Stomach (tissue), 9 donors: ENCODE results near the gene ASTN1. TPM values are rescaled to one million over a fixed set of nuclear protein-coding genes. Genes with fewer than 3 reads are reported as not detected.
A peak's percentile ranks its signal among the peaks of the same experiment; 100 is the strongest.

ENCODE experiments used
- DNase-seq, 2 donors: peaks; one replicate each; pipeline versions ENCODE4 v3.0.0 to v3.0.0-alpha.2; 2013 to 2019
- H3K27ac ChIP-seq, 5 donors: fragments of 200-600 bp in 4 of 5; sonication (generic) in 4 of 5; one replicate each; pipeline ENCODE4 v1.5.1; 2013 to 2019; ENCODE audit warnings: mild to moderate bottlenecking in 1 of 5, moderate library complexity in 1 of 5
- H3K27me3 ChIP-seq, 3 donors: fragments of 200-600 bp; sonication (generic); one replicate each; pipeline ENCODE4 v1.5.1; 2017 to 2019; ENCODE audit warnings: mixed run types in 1 of 3
- H3K36me3 ChIP-seq, 4 donors: fragments of 200-600 bp; sonication (generic); 1 replicate in 3 of 4; 2 replicates in 1 of 4; pipeline ENCODE4 v1.5.1; 2016 to 2019
- H3K4me1 ChIP-seq, 4 donors: fragments of 200-600 bp; sonication (generic); one replicate each; pipeline ENCODE4 v1.5.1; 2016 to 2019
- H3K4me3 ChIP-seq, 4 donors: fragments of 200-600 bp; sonication (generic) in 3 of 4; one replicate each; pipeline ENCODE4 v1.5.1; 2016 to 2019; ENCODE audit warnings: mild to moderate bottlenecking in 1 of 4
- H3K9me3 ChIP-seq, 4 donors: fragments of 200-600 bp; sonication (generic); one replicate each; pipeline ENCODE4 v1.5.1; 2016 to 2019
- EP300 ChIP-seq: sonication (generic); formaldehyde crosslinking; IDR thresholded peaks from one replicate; pipeline ENCODE4 v1.6.1; 2017; ENCODE audit warnings: antibody characterized with exemption
- POLR2A ChIP-seq, 4 donors: fragments of 450-650 bp; IDR thresholded peaks; one replicate each; pipeline ENCODE4 v1.6.1; 2016; ENCODE audit warnings: antibody characterized with exemption in 4 of 4, control low read depth in 2 of 4, mild to moderate bottlenecking in 1 of 4, moderate library complexity in 1 of 4
- POLR2AphosphoS5 ChIP-seq, 3 donors: sonication (generic); formaldehyde crosslinking; IDR thresholded peaks; one replicate each; pipeline ENCODE4 v1.6.1; 2016; ENCODE audit warnings: antibody characterized with exemption in 3 of 3
- WGBS, 5 donors: extraction: QIAGEN DNeasy Blood & Tissue Kit in 3 of 5; methylation state at CpG; one replicate each; pipeline versions ENCODE4 v1.1.5 to v1.1.7; 2013 to 2018; 5-methylcytosine and 5-hydroxymethylcytosine counted together
- intact Hi-C: fragments of 100-400 bp; cut with DNase I; formaldehyde crosslinking; loops from one replicate; pipeline ENCODE4 v1.15.1; 2023; ENCODE audit warnings: low total_unique reads
- polyA plus RNA-seq, 3 donors: library from polyadenylated mRNA; stranded (reverse); fragments of 200-250 nt; gene quantifications; one replicate each; pipeline ENCODE4 v1.2.3, GENCODE V29; 2013
- total RNA-seq, 5 donors: library from RNA; depleted of rRNA; stranded (reverse); fragments of >200 nt; gene quantifications; one replicate each; pipeline versions ENCODE4 v1.1.0 to v1.2.3, GENCODE V29; 2014 to 2016
- TF ChIP-seq, protein P1 (sequence below), 7 experiments: fragments of 450-650 bp in 4 of 7; fragments of 200-600 bp in 3 of 7; sonication (generic) in 3 of 7; IDR thresholded peaks; one replicate each; pipeline ENCODE4 v1.5.1; 2016 to 2019; ENCODE audit warnings: antibody characterized with exemption in 7 of 7, control low read depth in 2 of 7, mild to moderate bottlenecking in 1 of 7
- donor health status: healthy with polysubstance abuse.
- donor health status: Bipolar disorder and iron deficiency.
- donor health status: healthy.

The ASTN1 gene
- total and polyA plus RNA-seq, 8 donors = 0.13 to 2.4 (median 0.51) TPM; not detected in 4

DNA sequence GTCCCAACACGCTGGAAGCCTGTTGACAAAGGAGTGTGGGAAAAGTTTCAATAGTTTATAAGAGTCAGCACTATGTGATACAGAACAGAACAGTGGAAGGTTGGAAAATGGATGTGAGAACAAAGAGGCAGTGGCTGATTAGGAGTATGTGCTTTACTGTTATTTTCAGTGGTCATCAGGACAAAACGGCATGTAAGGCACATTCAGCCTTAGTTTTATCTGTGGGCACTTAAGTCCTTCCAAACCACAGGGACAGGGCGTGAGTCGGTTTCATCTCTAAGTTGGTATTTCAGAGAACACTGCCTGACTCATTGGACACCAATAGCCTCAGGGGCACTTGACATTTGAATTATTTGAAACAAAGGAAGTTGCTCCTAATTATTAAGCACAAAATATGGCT, 306.9 kb downstream of the ASTN1 start:
- no peak overlapping the region for H3K4me3 ChIP-seq
- no peaks in the 10 kb centered on the region for H3K4me1 ChIP-seq
- no peaks in the 10 kb centered on the region for H3K27me3 ChIP-seq
- intact Hi-C loops = no loop called here
- no peaks in the 10 kb centered on the region for H3K9me3 ChIP-seq
- DNase-seq = no peak
- 66 to 86% (median 69%) methylated on average over 4 of the region's 4 CpGs for WGBS, 5 donors
- H3K27ac ChIP-seq = no peak overlapping the region
- no peaks in the 10 kb centered on the region for H3K36me3 ChIP-seq
- TF ChIP-seq, protein P1, sequence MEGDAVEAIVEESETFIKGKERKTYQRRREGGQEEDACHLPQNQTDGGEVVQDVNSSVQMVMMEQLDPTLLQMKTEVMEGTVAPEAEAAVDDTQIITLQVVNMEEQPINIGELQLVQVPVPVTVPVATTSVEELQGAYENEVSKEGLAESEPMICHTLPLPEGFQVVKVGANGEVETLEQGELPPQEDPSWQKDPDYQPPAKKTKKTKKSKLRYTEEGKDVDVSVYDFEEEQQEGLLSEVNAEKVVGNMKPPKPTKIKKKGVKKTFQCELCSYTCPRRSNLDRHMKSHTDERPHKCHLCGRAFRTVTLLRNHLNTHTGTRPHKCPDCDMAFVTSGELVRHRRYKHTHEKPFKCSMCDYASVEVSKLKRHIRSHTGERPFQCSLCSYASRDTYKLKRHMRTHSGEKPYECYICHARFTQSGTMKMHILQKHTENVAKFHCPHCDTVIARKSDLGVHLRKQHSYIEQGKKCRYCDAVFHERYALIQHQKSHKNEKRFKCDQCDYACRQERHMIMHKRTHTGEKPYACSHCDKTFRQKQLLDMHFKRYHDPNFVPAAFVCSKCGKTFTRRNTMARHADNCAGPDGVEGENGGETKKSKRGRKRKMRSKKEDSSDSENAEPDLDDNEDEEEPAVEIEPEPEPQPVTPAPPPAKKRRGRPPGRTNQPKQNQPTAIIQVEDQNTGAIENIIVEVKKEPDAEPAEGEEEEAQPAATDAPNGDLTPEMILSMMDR (IDR thresholded peaks at IDR 0.05) = no peak
- TF ChIP-seq POLR2AphosphoS5 (IDR thresholded peaks at IDR 0.05) = no peak
- TF ChIP-seq EP300 = no peak
- TF ChIP-seq POLR2A (IDR thresholded peaks at IDR 0.05) = no peak

DNA sequence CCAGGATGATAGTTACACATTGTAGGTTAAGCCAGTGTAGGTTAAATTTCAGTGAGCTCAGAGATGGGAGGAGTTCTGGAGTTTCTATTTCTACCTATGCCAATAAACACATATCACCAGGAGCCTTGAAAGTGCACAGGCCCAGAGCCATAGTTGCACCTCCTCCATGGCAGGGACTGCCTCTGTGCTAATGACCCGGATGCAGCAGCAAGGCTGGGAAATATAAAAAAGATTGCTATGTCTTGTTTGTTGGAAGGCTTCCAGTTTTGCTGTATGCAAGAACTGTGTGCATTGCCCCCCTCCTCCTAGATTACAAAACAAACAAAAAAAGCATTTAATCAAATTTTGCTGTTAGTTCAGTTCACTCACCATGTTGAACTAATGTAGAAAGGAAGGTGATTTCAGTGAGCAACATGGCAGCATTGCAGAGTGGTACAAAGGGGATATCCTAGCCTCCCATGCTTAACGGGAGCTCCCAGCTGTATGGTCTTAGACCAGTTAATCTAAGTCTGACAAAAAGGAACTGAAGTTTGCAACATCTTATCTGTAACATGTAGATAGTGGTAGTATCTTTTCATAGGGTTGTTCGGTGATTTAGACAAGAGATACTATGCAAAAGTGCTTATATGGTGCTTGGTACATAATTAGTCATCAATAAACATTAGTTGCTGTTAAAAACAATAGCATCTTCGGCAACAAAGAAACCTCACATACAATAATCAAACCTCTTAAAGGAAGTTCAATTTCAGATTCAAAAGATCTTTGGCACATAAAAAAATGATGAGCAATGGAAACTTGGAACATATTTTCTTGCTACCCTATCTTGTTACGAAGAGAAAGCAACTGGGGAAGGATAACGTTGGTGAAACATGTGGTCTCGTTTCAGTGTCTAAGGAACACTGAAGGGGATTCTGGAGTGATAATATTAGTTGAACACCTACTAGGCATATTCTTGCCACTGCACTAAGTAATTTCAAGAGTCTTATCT, 309.5 kb downstream of the ASTN1 start:
- TF ChIP-seq EP300 (no peak), POLR2A (IDR thresholded peaks at IDR 0.05) (no peak), POLR2AphosphoS5 (IDR thresholded peaks at IDR 0.05) (no peak)
- TF ChIP-seq, protein P1 (IDR thresholded peaks at IDR 0.05) = no peak
- intact Hi-C loops = no loop called here
- no peaks in the 10 kb centered on the region for H3K4me1 ChIP-seq
- H3K27me3 ChIP-seq = no peaks in the 10 kb centered on the region
- WGBS, 5 donors = 61 to 72% (median 64%) methylated on average over 7 of the region's 7 CpGs
- H3K36me3 ChIP-seq = no peaks in the 10 kb centered on the region
- no peak overlapping the region for H3K27ac ChIP-seq
- no peaks in the 10 kb centered on the region for H3K9me3 ChIP-seq
- DNase-seq = peak in 1 of 2 donors; percentile 62
- no peak overlapping the region for H3K4me3 ChIP-seq

DNA sequence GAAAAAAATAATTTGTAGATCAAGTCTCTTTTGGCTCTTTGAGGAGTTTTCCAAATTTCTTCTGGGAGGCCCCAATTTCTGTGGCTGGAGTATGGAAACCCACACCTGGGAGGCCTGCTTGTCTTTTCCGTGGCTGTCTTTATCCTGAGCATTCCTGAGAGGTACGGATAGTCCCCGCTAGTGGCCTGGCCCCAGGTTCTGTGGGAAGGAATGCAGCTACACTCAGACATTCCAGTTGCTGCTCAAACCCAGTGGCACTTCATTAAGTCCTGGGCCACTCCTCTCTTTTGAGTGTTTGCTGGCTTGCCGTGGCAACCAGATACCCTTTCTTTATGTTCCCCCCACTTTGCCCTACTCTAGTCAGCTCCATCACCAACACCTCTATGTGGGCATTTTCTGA, 310.4 kb downstream of the ASTN1 start:
- 88 to 96% (median 89%) methylated on average over 4 of the region's 4 CpGs for WGBS, 5 donors
- H3K36me3 ChIP-seq = no peaks in the 10 kb centered on the region
- TF ChIP-seq POLR2A (IDR thresholded peaks at IDR 0.05) = no peak
- no peak for TF ChIP-seq EP300
- no peak for TF ChIP-seq POLR2AphosphoS5 (IDR thresholded peaks at IDR 0.05)
- TF ChIP-seq, protein P1 (IDR thresholded peaks at IDR 0.05) = no peak
- H3K9me3 ChIP-seq = no peaks in the 10 kb centered on the region
- H3K4me1 ChIP-seq = no peaks in the 10 kb centered on the region
- no peaks in the 10 kb centered on the region for H3K27me3 ChIP-seq
- intact Hi-C loops = no loop called here
- no peak overlapping the region for H3K4me3 ChIP-seq
- DNase-seq = no peak
- H3K27ac ChIP-seq = no peak overlapping the region

DNA sequence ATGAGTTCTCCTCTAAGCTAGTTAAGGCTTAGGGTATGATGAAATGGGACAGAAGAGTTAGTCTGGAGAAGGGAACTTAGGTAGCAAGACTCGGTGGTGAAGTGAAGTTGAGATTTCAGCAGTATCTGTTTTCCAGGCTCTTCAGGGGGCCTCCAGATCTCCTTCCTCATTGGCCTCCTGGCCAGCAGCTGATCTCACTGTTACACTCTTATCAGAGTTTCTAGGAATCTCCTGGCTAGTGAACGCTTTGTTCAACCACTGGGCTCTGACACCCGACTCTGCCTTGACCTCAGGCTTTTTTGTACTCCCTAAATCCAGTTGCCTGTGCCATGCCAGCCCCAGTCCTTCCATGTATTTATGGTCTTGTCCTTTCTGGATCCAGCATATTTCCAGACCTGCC, 311.0 kb downstream of the ASTN1 start:
- Histone ChIP-seq H3K4me1 (no peaks in the 10 kb centered on the region), H3K27ac (no peak overlapping the region), H3K27me3 (peaks cover 0 to 4% (median 0%) of the 10 kb centered on the region in 3 donors), H3K36me3 (no peaks in the 10 kb centered on the region), H3K9me3 (no peaks in the 10 kb centered on the region), H3K4me3 (no peak overlapping the region)
- WGBS, 5 donors = 35 to 59% (median 44%) methylated on average over 3 of the region's 3 CpGs
- DNase-seq = no peak
- TF ChIP-seq POLR2A (IDR thresholded peaks at IDR 0.05) (no peak), EP300 (no peak), POLR2AphosphoS5 (IDR thresholded peaks at IDR 0.05) (no peak)
- TF ChIP-seq, protein P1 (IDR thresholded peaks at IDR 0.05) = no peak
- intact Hi-C loops = no loop called here
